SK-N-SH (cell line): ENCODE results near the gene BRCA1.

Source experiments
- GATA2 ChIP-seq: sonication (generic); formaldehyde crosslinking; IDR thresholded peaks from 2 replicates; pipeline ENCODE4 v1.5.0; 2020; ENCODE audit warnings: mild to moderate bottlenecking, missing genetic modification reagents
- MAX ChIP-seq: IDR thresholded peaks from 2 replicates; pipeline ENCODE4 v1.4.0; 2012; ENCODE audit warnings: low read depth
- POLR2AphosphoS5 ChIP-seq: IDR thresholded peaks from 2 replicates; pipeline ENCODE4 v1.6.1; 2012; ENCODE audit warnings: low read depth, low read length
- TEAD4 ChIP-seq: IDR thresholded peaks from 2 replicates; pipeline ENCODE4 v1.4.0; 2012; ENCODE audit warnings: mild to moderate bottlenecking, borderline replicate concordance; ENCODE audit not compliant: insufficient read depth
- TF ChIP-seq, protein P1 (sequence below): fragments of 150-350 bp; IDR thresholded peaks from 2 replicates; pipeline ENCODE4 v1.6.1; 2017; ENCODE audit warnings: antibody characterized with exemption, low read length, low read depth, borderline replicate concordance
- TF ChIP-seq, protein P2 (sequence below): fragments of 200-600 bp; sonication (generic); IDR thresholded peaks from 2 replicates; pipeline ENCODE4 v1.6.1; 2017; ENCODE audit warnings: antibody characterized with exemption, mild to moderate bottlenecking, moderate library complexity

DNA sequence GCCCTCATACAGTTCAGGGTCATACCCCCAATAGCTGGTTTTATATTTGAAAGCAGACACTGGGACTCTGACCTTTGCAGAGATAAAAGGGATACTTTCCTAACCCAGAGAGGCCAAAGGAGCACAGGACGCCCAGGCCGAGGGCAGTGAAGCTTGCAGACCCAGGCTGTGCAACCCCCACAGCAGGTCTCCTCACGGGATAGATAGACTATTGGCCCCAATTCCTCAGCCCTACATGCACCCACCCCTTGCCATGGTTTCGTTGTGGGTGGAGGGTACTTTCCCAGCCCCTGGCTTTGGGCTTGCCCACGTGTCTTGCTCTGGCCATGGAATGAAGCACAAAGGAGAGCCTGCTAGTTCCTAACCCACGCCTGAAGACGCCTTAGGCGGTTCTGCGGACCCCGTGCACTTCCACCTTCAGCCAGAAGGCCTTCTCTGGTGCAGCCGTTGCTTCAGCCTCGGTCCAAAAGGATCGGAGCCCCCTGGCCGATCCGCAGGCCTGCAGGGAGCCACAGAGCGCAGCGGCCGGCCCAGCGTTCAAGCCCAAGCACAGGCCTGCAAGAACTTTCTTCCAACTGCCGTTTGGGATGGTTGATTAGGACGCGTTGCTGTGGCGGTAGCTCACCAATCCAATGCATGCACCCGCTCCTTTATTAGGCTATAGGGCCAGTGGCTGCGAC is 9.8 kb upstream of the BRCA1 start:
- TF ChIP-seq POLR2AphosphoS5 (no peak), MAX (no peak), TEAD4 (no peak), GATA2 (no peak)
- TF ChIP-seq, protein P1, sequence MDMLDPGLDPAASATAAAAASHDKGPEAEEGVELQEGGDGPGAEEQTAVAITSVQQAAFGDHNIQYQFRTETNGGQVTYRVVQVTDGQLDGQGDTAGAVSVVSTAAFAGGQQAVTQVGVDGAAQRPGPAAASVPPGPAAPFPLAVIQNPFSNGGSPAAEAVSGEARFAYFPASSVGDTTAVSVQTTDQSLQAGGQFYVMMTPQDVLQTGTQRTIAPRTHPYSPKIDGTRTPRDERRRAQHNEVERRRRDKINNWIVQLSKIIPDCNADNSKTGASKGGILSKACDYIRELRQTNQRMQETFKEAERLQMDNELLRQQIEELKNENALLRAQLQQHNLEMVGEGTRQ: no peak
- TF ChIP-seq, protein P2, sequence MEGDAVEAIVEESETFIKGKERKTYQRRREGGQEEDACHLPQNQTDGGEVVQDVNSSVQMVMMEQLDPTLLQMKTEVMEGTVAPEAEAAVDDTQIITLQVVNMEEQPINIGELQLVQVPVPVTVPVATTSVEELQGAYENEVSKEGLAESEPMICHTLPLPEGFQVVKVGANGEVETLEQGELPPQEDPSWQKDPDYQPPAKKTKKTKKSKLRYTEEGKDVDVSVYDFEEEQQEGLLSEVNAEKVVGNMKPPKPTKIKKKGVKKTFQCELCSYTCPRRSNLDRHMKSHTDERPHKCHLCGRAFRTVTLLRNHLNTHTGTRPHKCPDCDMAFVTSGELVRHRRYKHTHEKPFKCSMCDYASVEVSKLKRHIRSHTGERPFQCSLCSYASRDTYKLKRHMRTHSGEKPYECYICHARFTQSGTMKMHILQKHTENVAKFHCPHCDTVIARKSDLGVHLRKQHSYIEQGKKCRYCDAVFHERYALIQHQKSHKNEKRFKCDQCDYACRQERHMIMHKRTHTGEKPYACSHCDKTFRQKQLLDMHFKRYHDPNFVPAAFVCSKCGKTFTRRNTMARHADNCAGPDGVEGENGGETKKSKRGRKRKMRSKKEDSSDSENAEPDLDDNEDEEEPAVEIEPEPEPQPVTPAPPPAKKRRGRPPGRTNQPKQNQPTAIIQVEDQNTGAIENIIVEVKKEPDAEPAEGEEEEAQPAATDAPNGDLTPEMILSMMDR: no peak
